WTC11 (cell line): ENCODE measurements around the gene PXK.

Experiments
- ATF1 ChIP-seq: sonication (generic); formaldehyde crosslinking; IDR thresholded peaks from 2 replicates; pipeline ENCODE4 v1.8.1; 2023; ENCODE audit warnings: mild to moderate bottlenecking, moderate library complexity, missing genetic modification reagents
- CTCF ChIP-seq: fragments of 200-600 bp; IDR thresholded peaks from 2 replicates; pipeline ENCODE4 v1.8.0; 2022; ENCODE audit warnings: antibody characterized with exemption
- E2F1 ChIP-seq: sonication (generic); formaldehyde crosslinking; IDR thresholded peaks from 2 replicates; pipeline ENCODE4 v1.8.0; 2022; ENCODE audit warnings: mild to moderate bottlenecking, missing genetic modification reagents
- E2F5 ChIP-seq: sonication (generic); formaldehyde crosslinking; IDR thresholded peaks from 2 replicates; pipeline ENCODE4 v1.8.1; 2022; ENCODE audit warnings: mild to moderate bottlenecking, moderate library complexity, missing genetic modification reagents
- FOXP1 ChIP-seq: sonication (generic); formaldehyde crosslinking; IDR thresholded peaks from 2 replicates; pipeline ENCODE4 v1.8.0; 2022; ENCODE audit warnings: missing genetic modification reagents, mild to moderate bottlenecking, moderate library complexity, borderline replicate concordance
- HMGXB4 ChIP-seq: sonication (generic); formaldehyde crosslinking; IDR thresholded peaks from 2 replicates; pipeline ENCODE4 v1.8.1; 2023; ENCODE audit warnings: mild to moderate bottlenecking, moderate library complexity, missing genetic modification reagents
- JAZF1 ChIP-seq: fragments of 250-450 bp; sonication (Bioruptor Pico); IDR thresholded peaks from 2 replicates; pipeline ENCODE4 v1.9.0; 2021; ENCODE audit warnings: moderate library complexity, mild to moderate bottlenecking, inconsistent platforms
- NR2C2 ChIP-seq: sonication (generic); formaldehyde crosslinking; IDR thresholded peaks from 2 replicates; pipeline ENCODE4 v1.8.0; 2022; ENCODE audit warnings: mild to moderate bottlenecking, missing genetic modification reagents
- TCF7 ChIP-seq: sonication (generic); formaldehyde crosslinking; IDR thresholded peaks from 2 replicates; pipeline ENCODE4 v1.8.0; 2022; ENCODE audit warnings: mild to moderate bottlenecking, low read depth, missing genetic modification reagents, moderate library complexity
- USF2 ChIP-seq: sonication (generic); formaldehyde crosslinking; IDR thresholded peaks from 2 replicates; pipeline ENCODE4 v1.8.1; 2023; ENCODE audit warnings: mild to moderate bottlenecking, missing genetic modification reagents, moderate library complexity
- ZBTB21 ChIP-seq: sonication (generic); formaldehyde crosslinking; IDR thresholded peaks from 2 replicates; pipeline ENCODE4 v1.8.1; 2023; ENCODE audit warnings: mild to moderate bottlenecking, missing genetic modification reagents, borderline replicate concordance
- ZNF232 ChIP-seq: sonication (generic); formaldehyde crosslinking; IDR thresholded peaks from 2 replicates; pipeline ENCODE4 v1.8.0; 2022; ENCODE audit warnings: mild to moderate bottlenecking, missing genetic modification reagents
- ZNF317 ChIP-seq: sonication (generic); formaldehyde crosslinking; IDR thresholded peaks from 2 replicates; pipeline ENCODE4 v1.8.1; 2023; ENCODE audit warnings: low read depth, mild to moderate bottlenecking, moderate library complexity, missing genetic modification reagents, borderline replicate concordance
- ZNF423 ChIP-seq: fragments of 250-450 bp; sonication (Bioruptor Pico); IDR thresholded peaks from 2 replicates; pipeline ENCODE4 v2.1.2; 2022; ENCODE audit warnings: mild to moderate bottlenecking, moderate library complexity

GRCh38 chr3:58334506-58334884, 1.8 kb downstream of the PXK start:
- TF ChIP-seq CTCF, result no peak
- TF ChIP-seq ZBTB21 (CRISPR knock-in tag), result no peak
- no peak for TF ChIP-seq FOXP1 (CRISPR knock-in tag)
- TF ChIP-seq ATF1 (CRISPR knock-in tag), result no peak
- TF ChIP-seq ZNF317 (CRISPR knock-in tag), result no peak
- no peak for TF ChIP-seq ZNF232 (CRISPR knock-in tag)
- TF ChIP-seq ZNF423 (CRISPR knock-in tag), result no peak
- TF ChIP-seq JAZF1 (CRISPR knock-in tag), result no peak
- no peak for TF ChIP-seq E2F5 (CRISPR knock-in tag)
- no peak for TF ChIP-seq NR2C2 (CRISPR knock-in tag)
- TF ChIP-seq E2F1 (CRISPR knock-in tag), result no peak
- no peak for TF ChIP-seq USF2
- no peak for TF ChIP-seq TCF7 (CRISPR knock-in tag)
- TF ChIP-seq HMGXB4 (CRISPR knock-in tag), result no peak
